TTC549 (cell line): Measurements from ENCODE around the gene CAMK1D.
"Not testable (repeated sequence)": the region's sequence is repeated elsewhere in the genome, so short reads cannot be mapped to it uniquely, and the experiment has no call there.

ENCODE experiments used
- FAIRE-seq: peaks from 2 replicates; lab custom pipeline; 2012; peaks lifted over from hg19 to GRCh38; lab: Jason Lieb, UNC

The CAMK1D gene

DNA sequence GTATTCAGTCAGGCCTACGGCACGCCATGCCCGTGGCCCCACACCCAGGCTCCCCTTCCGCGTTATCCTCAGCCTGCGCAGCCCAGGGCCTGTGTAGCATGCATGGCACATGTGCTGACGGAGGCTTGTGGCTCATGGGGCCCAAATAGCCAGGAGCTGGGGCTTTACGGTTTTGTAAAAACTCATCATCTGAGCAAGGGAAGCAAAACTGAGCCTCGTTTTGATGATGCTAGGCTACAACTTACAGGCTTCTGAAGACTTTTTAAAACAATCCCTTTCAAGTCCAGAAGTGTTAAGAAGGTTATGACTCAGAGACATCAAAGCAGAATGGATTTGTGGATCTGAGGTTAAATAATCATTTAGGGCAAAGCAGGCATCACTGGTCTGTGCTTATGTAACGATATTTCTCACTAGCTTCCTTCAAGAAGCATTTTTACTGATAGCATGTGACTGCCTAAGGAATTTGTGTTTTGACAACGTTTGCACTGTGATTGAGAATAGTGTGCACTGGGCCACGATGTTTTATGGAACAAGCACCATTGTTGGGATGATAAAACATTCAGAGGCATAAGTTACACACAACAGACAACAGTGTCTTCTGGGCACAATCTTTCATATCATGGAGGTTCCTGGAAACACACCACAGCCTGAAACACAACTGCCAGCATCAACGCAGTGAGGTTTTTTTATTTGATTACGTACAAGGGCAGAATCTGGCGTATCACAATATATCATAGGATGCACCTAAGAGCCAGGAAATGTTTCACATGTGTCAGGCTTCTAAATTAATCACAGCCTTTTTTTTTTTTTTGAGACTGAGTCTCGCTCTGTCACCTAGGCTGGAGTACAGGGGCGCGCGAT lies 377.9 kb downstream of the CAMK1D start:
- FAIRE-seq = no peak

GRCh38 chr10:12727832-12728215 lies 378.5 kb downstream of the CAMK1D start:
- no peak for FAIRE-seq

GRCh38 chr10:12728494-12728893 lies 379.1 kb downstream of the CAMK1D start:
- FAIRE-seq = no peak

GRCh38 chr10:12729885-12730284 lies 380.5 kb downstream of the CAMK1D start:
- FAIRE-seq = no peak

GRCh38 chr10:12730809-12731519 lies 381.6 kb downstream of the CAMK1D start:
- FAIRE-seq = no peak

- FAIRE-seq = no peak
Observed at GRCh38 chr10:12733271-12733670, 383.9 kb downstream of the CAMK1D start.

DNA sequence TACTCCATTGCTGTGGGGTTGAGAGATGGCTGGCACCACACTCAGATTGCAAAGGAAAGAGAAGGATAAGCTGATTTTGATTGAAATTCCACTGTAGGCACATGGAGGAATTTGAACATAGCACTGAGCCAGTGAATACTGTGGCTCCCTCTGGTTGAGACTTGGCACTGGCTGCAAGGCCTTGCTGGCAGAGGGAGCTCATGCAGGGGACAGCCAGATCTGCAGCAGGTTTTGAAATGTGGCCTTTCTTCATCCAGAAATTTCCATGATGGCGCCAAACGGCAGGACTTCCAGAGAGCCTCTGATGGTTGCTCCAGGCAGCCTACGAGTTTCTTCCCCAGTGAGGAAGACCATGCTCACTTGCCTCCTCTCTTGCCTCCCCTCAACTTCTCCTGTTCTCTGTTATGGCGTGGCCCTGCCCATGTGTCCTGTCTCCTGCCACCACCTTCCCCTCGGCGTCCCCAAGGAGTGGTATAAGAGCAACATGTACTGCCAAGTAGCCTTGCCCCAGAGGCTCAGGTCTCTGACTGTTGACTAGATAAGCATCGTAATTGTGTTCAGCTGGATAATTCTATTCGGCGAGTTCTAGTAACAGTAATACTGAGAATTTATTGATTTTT lies 386.6 kb downstream of the CAMK1D start:
- FAIRE-seq = no peak

DNA sequence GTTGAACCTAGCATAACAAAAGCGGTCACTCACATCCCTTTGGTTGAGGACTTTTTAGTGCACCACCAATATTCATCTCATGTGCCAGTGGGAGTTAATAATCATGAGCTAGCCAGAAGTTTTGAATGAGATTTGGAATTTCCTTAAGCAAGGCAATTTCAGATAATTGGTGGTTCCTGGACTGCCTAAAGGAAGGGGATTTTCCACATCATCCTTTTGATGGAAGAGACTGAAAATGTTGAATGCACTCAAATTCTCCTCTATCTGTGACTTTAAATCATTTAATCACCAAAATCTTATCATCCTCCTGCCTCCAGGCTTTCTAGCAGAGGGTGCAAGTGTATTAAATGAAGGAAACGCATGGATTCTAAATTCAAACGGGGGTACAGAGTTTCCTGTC lies 391.5 kb downstream of the CAMK1D start:
- no peak for FAIRE-seq

DNA sequence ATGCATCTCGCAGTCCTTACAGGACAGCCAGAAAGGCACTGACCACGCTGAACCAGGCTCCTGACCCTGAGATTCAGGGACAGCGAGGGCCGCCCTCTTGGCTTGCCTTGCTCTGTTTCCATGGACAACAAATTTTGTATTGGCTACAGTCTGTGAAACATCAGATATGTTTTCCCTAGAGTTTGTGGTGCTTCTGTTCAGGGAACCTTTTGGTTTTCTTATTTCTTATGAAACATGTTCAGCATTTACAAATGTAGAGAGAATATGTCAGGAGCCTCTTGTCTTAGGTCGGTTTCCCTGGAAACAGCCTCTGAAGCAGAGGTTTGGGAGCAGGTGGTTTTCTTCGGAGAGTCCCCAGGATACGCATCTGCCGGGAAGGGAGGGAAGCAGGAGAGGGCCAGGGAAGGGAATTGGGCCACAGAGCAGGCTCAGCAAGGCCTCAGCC lies 392.0 kb downstream of the CAMK1D start:
- no peak for FAIRE-seq

DNA sequence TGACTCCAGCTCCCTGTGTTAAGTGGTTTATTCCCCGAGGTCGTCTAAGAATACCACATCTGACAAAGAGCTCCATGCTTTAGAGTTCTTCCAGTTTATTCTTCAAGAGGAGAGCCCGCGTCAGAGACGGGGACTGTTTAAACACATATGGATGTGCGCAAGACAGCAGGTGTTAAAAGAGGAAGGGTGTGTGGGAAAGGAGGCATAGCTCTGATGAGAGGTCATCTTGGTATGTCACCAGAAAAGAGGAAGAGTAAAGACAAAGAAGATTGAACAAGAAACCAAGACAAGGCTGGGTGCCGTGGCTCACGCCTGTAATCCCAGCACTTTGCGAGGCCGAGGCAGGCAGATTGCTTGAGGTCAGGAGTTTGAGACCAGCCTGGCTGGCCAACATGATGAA lies 393.4 kb downstream of the CAMK1D start:
- no peak for FAIRE-seq

DNA sequence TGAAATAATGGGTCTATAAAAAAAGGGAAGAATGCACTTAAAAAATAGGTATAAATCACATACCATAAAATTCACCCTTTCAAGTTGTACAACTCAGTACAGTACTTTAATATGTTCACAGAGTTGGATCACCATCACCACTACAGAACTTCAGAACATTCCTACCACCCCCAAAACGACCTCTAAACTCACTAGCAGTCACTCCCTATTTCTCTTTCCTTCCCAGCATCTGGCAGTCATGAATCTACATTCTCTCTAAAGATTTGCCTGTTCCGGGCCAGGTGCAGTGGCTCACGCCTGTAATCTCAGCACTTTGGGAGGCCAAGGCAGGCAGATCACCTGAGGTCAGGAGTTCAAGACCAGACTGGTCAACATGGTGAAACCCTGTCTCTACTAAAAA lies 394.1 kb downstream of the CAMK1D start:
- FAIRE-seq = not testable (repeated sequence)

DNA sequence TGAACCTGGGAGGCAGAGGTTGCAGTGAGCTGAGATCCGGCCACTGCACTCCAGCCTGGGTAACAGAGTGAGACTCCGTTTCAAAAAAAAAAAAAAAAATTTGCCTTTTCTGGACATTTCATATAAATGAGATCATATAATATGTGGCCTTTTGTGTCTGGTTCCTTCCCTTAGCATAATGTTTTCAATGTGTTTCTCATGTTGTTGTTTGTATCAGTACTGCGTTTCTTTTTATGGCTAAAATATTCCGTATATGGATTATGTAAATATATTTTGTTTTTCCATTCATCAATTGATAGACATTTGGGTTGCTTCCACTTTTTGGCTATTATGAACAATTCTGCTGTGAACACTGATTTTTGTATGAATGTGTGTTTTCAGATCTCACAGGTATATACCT lies 394.6 kb downstream of the CAMK1D start:
- no peak for FAIRE-seq

- no peak for FAIRE-seq
Observed at GRCh38 chr10:12748186-12748585, 398.8 kb downstream of the CAMK1D start.

GRCh38 chr10:12749760-12750478 lies 400.6 kb downstream of the CAMK1D start:
- FAIRE-seq = no peak

- no peak for FAIRE-seq
Observed at GRCh38 chr10:12750526-12751201, 401.3 kb downstream of the CAMK1D start.

DNA sequence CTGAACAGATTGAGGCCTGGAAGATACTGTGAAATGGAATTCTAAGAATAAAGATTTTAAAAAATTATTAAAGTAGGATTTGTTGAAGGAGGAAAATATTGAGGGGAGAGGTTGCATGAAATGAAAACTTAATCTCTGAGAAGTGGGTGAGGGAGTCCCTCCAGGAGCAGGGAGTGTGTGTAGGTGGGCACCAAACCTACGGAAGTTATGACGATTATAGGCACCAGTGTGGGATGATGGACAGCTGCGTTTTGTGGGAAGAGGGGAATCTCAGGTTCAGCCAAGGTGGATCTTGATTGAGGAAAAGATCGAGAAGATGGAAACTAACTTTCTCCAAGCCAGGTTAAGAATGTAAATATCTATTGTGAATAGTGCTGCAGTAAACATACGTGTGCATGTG lies 405.7 kb downstream of the CAMK1D start:
- no peak for FAIRE-seq

- no peak for FAIRE-seq
Observed at GRCh38 chr10:12757351-12757750, 408.0 kb downstream of the CAMK1D start.

DNA sequence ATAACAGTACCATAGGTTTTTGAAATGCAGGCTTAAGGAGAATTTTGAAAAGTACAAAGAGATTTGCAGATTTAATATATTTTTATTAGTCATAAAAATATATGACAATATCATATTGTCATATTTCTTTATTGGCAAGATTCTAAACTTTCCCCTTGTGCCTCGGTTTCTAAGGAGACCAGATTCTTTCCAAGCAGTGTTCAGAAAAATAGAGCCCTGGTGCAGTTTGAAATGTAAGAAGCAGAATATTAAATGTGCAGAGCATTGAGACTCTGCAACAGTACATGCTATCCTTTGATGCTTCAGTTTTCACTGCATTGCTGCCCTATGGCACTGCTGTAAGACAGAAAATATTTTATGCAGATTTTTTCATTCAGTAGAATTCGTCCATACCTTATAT lies 408.9 kb downstream of the CAMK1D start:
- FAIRE-seq = no peak

DNA sequence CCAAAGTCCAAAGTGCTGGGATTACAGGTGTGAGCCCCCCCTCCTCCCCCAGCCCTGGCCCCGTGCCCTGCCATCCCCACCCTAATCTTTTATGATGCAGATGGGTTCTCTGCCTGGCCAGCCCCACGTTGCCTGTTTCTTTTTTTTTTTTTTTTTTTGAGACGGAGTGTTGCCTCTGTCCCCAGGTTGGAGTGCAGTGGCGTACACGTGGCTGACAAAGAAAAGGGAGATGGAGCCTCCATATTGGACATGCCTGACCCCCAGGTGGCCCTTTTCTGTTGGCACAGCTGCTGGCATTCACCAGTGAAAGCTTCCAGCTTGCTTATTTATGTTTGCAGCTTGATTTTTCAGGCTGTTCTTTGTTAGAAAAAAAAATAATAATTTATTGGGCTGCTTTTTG lies 416.9 kb downstream of the CAMK1D start:
- no peak for FAIRE-seq

GRCh38 chr10:12768156-12769100 lies 419.1 kb downstream of the CAMK1D start:
- FAIRE-seq = no peak
